ENCODE measurements around the gene HOXC11. TPM values are rescaled to one million over a fixed set of nuclear protein-coding genes. Genes with fewer than 3 reads are reported as not detected.

Gene HOXC11
- total RNA-seq, 1 experiment from 2014 or later = 5.7 TPM

DNA sequence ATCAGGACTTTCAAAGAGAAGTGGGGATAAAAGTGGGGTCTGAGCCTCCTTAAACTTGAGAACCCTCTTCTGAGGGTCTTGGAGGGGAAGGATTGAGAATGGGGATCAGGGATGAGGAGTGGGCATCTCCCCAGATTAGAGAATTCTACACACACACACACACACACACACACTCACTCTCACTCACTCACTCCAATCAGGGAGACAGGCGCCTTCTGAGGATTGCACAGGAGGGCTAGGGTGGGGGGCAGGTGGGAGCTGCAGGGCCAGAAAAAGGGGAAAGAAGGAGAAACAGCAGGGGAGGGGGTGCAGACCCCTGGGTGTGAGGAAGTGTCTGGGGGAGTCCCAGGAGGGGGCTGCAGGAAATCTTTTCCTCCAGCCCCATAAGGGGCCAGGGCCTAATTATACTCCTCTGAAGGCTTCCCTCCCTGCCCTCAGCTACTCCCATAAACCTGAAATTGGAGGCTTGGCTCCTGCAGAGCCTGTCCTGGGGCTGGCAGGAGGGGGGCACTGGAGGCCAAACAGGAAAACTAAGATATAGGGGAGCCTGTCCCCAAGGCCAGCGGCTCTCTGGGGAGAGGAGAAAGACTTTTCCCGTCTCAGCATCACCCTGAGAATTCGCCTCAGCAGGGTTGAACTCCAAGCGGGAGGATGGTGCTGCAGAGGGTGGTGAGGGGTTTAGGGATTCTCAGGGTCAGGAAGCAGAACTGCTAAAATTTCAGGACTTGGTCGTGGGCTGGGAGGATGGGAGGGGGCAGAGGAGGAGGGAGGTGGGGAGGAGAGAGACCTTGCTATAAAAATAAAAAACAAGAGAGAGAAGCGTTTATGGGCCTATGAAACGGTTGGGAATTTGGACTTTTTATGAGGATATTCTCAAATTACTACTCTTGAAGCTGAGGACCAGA is 28.6 kb downstream of the HOXC11 start:
- peak overlapping the region; percentile 70 for H3K4me3 ChIP-seq (ENCODE audit: low read depth, low read length, poor library complexity, severe bottlenecking)
- intact Hi-C loops (cut with micrococcal nuclease; ENCODE audit: unreplicated experiment) = no loop called here

DNA sequence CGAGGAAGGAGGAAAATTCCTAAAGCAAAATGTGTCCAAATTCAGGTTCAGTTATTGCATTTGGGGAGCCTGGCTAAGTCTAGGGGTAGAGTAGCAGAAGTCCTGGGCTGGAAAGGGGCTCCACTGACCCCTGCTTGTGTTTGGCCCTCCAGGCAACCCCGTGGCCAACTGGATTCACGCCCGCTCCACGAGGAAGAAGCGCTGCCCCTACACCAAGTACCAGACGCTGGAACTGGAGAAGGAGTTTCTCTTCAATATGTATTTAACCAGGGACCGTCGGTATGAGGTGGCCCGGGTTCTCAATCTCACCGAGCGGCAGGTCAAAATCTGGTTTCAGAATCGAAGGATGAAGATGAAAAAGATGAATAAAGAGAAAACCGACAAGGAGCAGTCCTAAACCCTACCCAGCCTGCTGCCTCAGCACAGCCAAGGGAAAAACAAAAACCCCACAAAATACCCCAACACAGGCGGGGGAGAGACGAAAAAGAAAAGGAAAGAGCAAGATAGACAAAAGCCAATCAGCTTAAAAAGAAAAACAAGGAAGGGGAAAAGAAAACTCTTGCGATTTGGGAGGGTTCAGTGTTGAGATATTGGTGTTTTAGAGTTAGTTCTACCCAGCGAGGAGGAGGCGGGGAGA is 29.5 kb downstream of the HOXC11 start:
- intact Hi-C loops (cut with micrococcal nuclease; ENCODE audit: unreplicated experiment) = no loop called here
- peak overlapping the region; percentile 17 for H3K27ac ChIP-seq (ENCODE audit: low read depth, low read length, poor library complexity, severe bottlenecking)
- no peaks in the 10 kb centered on the region for H3K27me3 ChIP-seq (replicated peaks; ENCODE audit: insufficient read depth, low read depth, low read length, poor library complexity)
- TF ChIP-seq, protein P1, sequence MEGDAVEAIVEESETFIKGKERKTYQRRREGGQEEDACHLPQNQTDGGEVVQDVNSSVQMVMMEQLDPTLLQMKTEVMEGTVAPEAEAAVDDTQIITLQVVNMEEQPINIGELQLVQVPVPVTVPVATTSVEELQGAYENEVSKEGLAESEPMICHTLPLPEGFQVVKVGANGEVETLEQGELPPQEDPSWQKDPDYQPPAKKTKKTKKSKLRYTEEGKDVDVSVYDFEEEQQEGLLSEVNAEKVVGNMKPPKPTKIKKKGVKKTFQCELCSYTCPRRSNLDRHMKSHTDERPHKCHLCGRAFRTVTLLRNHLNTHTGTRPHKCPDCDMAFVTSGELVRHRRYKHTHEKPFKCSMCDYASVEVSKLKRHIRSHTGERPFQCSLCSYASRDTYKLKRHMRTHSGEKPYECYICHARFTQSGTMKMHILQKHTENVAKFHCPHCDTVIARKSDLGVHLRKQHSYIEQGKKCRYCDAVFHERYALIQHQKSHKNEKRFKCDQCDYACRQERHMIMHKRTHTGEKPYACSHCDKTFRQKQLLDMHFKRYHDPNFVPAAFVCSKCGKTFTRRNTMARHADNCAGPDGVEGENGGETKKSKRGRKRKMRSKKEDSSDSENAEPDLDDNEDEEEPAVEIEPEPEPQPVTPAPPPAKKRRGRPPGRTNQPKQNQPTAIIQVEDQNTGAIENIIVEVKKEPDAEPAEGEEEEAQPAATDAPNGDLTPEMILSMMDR (conservative IDR thresholded peaks at IDR 0.05; ENCODE audit: low read depth, low read length) = no peak
- TF ChIP-seq EZH2 (IDR thresholded peaks at IDR 0.05; ENCODE audit: borderline replicate concordance, low read depth, low read length, poor library complexity, severe bottlenecking) = no peak
- H3K4me1 ChIP-seq (ENCODE audit: insufficient read depth, low read length, poor library complexity, severe bottlenecking) = peaks cover 66% of the 10 kb centered on the region
- no peak overlapping the region for H3K4me3 ChIP-seq (ENCODE audit: low read depth, low read length, poor library complexity, severe bottlenecking)
- DNase-seq (ENCODE audit: low spot score) = no peak
- no peaks in the 10 kb centered on the region for H3K9me3 ChIP-seq (ENCODE audit: low read depth, low read length, poor library complexity, severe bottlenecking)
- CTCF ChIA-PET = interaction anchor here (0.5 kb wide), 1 partner anchor 30 kb away, joined by 3 read pairs; no protein-coding TSS in a partner anchor
- peaks cover 9% of the 10 kb centered on the region for H3K36me3 ChIP-seq (ENCODE audit: insufficient read depth, low read length, poor library complexity, severe bottlenecking)
- POLR2A ChIA-PET (ENCODE audit: low non-redundant PET) = no interaction called here
- TSS peak; percentile 28 for BruUV-seq (replicated peaks)

More for the DNA sequence above, 28.6 kb downstream of the HOXC11 start:
- Histone ChIP-seq H3K36me3 (ENCODE audit: insufficient read depth, low read length, poor library complexity, severe bottlenecking) (peaks cover 9% of the 10 kb centered on the region), H3K27me3 (replicated peaks; ENCODE audit: insufficient read depth, low read depth, low read length, poor library complexity) (no peaks in the 10 kb centered on the region), H3K9me3 (ENCODE audit: low read depth, low read length, poor library complexity, severe bottlenecking) (no peaks in the 10 kb centered on the region), H3K4me1 (ENCODE audit: insufficient read depth, low read length, poor library complexity, severe bottlenecking) (peaks cover 66% of the 10 kb centered on the region), H3K27ac (ENCODE audit: low read depth, low read length, poor library complexity, severe bottlenecking) (peak overlapping the region; percentile 97)
- BruUV-seq (replicated peaks) = no TSS peak
- POLR2A ChIA-PET (ENCODE audit: low non-redundant PET) = no interaction called here
- DNase-seq (ENCODE audit: low spot score) = no peak
- CTCF ChIA-PET = interaction anchor here (0.5 to 0.8 kb wide), 2 partner anchors 17 to 31 kb away, joined by 3 to 10 read pairs; partner anchors contain the start of gene HOXC10
- TF ChIP-seq, protein P1 (conservative IDR thresholded peaks at IDR 0.05; ENCODE audit: low read depth, low read length) = no peak
- TF ChIP-seq EZH2 (IDR thresholded peaks at IDR 0.05; ENCODE audit: borderline replicate concordance, low read depth, low read length, poor library complexity, severe bottlenecking) = no peak

DNA sequence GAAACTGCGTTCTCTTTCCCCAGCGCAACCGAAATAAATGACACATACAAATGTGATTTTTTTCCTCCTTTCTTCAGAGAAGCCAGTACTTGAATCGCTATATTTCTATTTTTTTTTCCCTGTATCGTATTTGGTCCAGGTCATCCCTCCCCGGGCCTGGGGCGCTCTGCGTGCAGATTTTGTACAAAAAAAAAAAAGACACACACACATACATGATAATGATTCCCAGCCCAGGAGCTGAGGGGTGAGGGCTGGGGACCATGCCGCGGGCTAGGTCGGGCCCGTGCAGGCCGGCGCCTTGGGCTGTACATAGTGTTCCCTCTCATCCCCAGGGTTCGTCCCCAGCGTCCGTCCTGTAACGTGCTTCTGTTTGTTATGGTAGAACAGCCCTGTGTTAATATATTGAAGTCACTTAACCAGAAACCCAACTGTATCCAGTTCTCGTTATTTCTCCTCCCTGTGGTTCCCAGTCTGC is 30.0 kb downstream of the HOXC11 start:
- Histone ChIP-seq H3K9me3 (ENCODE audit: low read depth, low read length, poor library complexity, severe bottlenecking) (no peaks in the 10 kb centered on the region), H3K36me3 (ENCODE audit: insufficient read depth, low read length, poor library complexity, severe bottlenecking) (peaks cover 9% of the 10 kb centered on the region), H3K4me3 (ENCODE audit: low read depth, low read length, poor library complexity, severe bottlenecking) (no peak overlapping the region), H3K27ac (ENCODE audit: low read depth, low read length, poor library complexity, severe bottlenecking) (peak overlapping the region; percentile 17), H3K4me1 (ENCODE audit: insufficient read depth, low read length, poor library complexity, severe bottlenecking) (peaks cover 66% of the 10 kb centered on the region), H3K27me3 (replicated peaks; ENCODE audit: insufficient read depth, low read depth, low read length, poor library complexity) (no peaks in the 10 kb centered on the region)
- ChIA-PET POLR2A (ENCODE audit: low non-redundant PET) (no interaction called here), CTCF (interaction anchor here (1.1 kb wide), 1 partner anchor 198 kb away, joined by 3 read pairs; no protein-coding TSS in a partner anchor)
- TF ChIP-seq EZH2 (IDR thresholded peaks at IDR 0.05; ENCODE audit: borderline replicate concordance, low read depth, low read length, poor library complexity, severe bottlenecking) = no peak
- TF ChIP-seq, protein P1 (conservative IDR thresholded peaks at IDR 0.05; ENCODE audit: low read depth, low read length) = no peak
- intact Hi-C loops (cut with micrococcal nuclease; ENCODE audit: unreplicated experiment) = no loop called here
- DNase-seq (ENCODE audit: low spot score) = no peak
- BruUV-seq (replicated peaks) = no TSS peak
